Heart left ventricle (tissue), 16 donors: ENCODE data around the gene ELANE. TPM values are rescaled to one million over a fixed set of nuclear protein-coding genes. Genes with fewer than 3 reads are reported as not detected.
A peak's percentile ranks its signal among the peaks of the same experiment; 100 is the strongest.
"Not testable (repeated sequence)": the region's sequence is repeated elsewhere in the genome, so short reads cannot be mapped to it uniquely, and the experiment has no call there.

Source experiments
- ATAC-seq, 4 donors: fragments of 200-7000 bp; cut with Tn5 transposase; one replicate each; pipeline ENCODE4 v1.9.1; 2020 to 2022; ENCODE audit warnings: moderate library complexity in 4 of 4, mild to moderate bottlenecking in 3 of 4, moderate number of reproducible peaks in 1 of 4
- DNase-seq, 5 donors: peaks; one replicate each; pipeline ENCODE4 v3.0.0-alpha.2; 2020
- H3K27ac ChIP-seq, 12 donors: fragments of 200-600 bp; sonication (generic) in 4 of 12; one replicate each; pipeline versions ENCODE4 v1.5.0 to v1.8.0; 2016 to 2022; ENCODE audit warnings: mild to moderate bottlenecking in 2 of 12
- H3K27me3 ChIP-seq, 9 donors: fragments of 200-600 bp; sonication (generic) in 2 of 9; one replicate each; pipeline versions ENCODE4 v1.5.1 to v1.8.0; 2016 to 2022; ENCODE audit warnings: mild to moderate bottlenecking in 3 of 9
- H3K36me3 ChIP-seq, 9 donors: fragments of 200-600 bp; sonication (generic) in 2 of 9; one replicate each; pipeline versions ENCODE4 v1.5.0 to v1.8.0; 2018 to 2022; ENCODE audit warnings: mild to moderate bottlenecking in 2 of 9
- H3K4me1 ChIP-seq, 12 donors: fragments of 200-600 bp; sonication (generic) in 4 of 12; one replicate each; pipeline versions ENCODE4 v1.5.0 to v1.8.0; 2016 to 2022; ENCODE audit warnings: mild to moderate bottlenecking in 3 of 12
- H3K4me3 ChIP-seq, 12 donors: fragments of 200-600 bp; sonication (generic) in 4 of 12; one replicate each; pipeline versions ENCODE4 v1.5.0 to v1.8.0; 2017 to 2022; ENCODE audit warnings: mild to moderate bottlenecking in 9 of 12, moderate library complexity in 4 of 12
- H3K9me3 ChIP-seq, 12 donors: fragments of 200-600 bp; sonication (generic) in 4 of 12; one replicate each; pipeline versions ENCODE4 v1.5.0 to v1.8.0; 2016 to 2022; ENCODE audit warnings: mild to moderate bottlenecking in 1 of 12
- POLR2A ChIP-seq, 2 donors: fragments of 450-650 bp; IDR thresholded peaks; one replicate each; pipeline ENCODE4 v1.6.1; 2017; ENCODE audit warnings: antibody characterized with exemption in 2 of 2, mild to moderate bottlenecking in 2 of 2, moderate library complexity in 2 of 2
- WGBS, 4 donors: extraction: QIAGEN DNeasy Blood & Tissue Kit in 2 of 4; methylation state at CpG; one replicate each; pipeline versions ENCODE4 v1.1.5 to v1.1.7; 2013 to 2018; 5-methylcytosine and 5-hydroxymethylcytosine counted together
- intact Hi-C, 10 donors: fragments of 100-400 bp; cut with DNase I; formaldehyde crosslinking; loops; one replicate each; pipeline versions ENCODE4 v1.11.1 to v1.14.2; 2022
- polyA plus RNA-seq, 2 donors: library from polyadenylated mRNA; stranded (reverse); fragments of 200-250 nt; gene quantifications; one replicate each; pipeline ENCODE4 v1.2.3, GENCODE V29; 2013
- total RNA-seq, 9 donors: library from RNA; depleted of rRNA in 2 of 9; stranded (reverse); fragments of >200 nt in 2 of 9; fragmentation: NEBNext Ultra II Directional in 3 of 9; extraction: Animal tissue kit (Norgen Biotek cat#: 25700) in 3 of 9; gene quantifications; one replicate each; pipeline versions ENCODE4 v1.1.0 to v1.2.4, GENCODE V29; 2016 to 2023
- TF ChIP-seq, protein P1 (sequence below), 12 donors: fragments of 200-600 bp; sonication (generic) in 4 of 12; IDR thresholded peaks; one replicate each; pipeline versions ENCODE4 v1.5.0 to v1.8.0; 2018 to 2022; ENCODE audit warnings: antibody characterized with exemption in 12 of 12, mild to moderate bottlenecking in 5 of 12
- donor health status: ischemic (EF 13 %, LVEDD 7.1; RV severe dilation, severe dysfunction).
- donor health status: healthy with polysubstance abuse.
- donor health status: DM: no; HTN: yes; CAD: no.
- donor health status: DM: no; HTN: no; CAD: no.
- donor health status: ischemic (EF 25% LVEDD 6.9; RV normal size, moderate dysfunction).
- donor health status: ischemic (EF 25% LVEDD 5.7; RV mildly dilated, moderate dysfunction).
- donor health status: healthy.
- donor health status: DM: yes; HTN: yes; CAD: no.
- donor health status: ischemic (EF 35%, LVEDD 5.7; RV mildly dilated, moderate dysfunction).
- donor health status: nonischemic (EF 11% LVEDD 7.7; RV severe dilation, severe dysfunction).
- donor health status: DM: yes; HTN: yes; CAD: no.
- donor health status: PGD.
- donor health status: ischemic (EF 29% LVEDD 5.4; RV normal size, mild dysfunction).
- donor health status: nonischemic (EF 23%, LVEDD 6.1; RV moderate dilation, normal function).

Gene ELANE
- total and polyA plus RNA-seq, 11 donors = 0.42 to 1.8 (median 1.2) TPM; not detected in 5

DNA sequence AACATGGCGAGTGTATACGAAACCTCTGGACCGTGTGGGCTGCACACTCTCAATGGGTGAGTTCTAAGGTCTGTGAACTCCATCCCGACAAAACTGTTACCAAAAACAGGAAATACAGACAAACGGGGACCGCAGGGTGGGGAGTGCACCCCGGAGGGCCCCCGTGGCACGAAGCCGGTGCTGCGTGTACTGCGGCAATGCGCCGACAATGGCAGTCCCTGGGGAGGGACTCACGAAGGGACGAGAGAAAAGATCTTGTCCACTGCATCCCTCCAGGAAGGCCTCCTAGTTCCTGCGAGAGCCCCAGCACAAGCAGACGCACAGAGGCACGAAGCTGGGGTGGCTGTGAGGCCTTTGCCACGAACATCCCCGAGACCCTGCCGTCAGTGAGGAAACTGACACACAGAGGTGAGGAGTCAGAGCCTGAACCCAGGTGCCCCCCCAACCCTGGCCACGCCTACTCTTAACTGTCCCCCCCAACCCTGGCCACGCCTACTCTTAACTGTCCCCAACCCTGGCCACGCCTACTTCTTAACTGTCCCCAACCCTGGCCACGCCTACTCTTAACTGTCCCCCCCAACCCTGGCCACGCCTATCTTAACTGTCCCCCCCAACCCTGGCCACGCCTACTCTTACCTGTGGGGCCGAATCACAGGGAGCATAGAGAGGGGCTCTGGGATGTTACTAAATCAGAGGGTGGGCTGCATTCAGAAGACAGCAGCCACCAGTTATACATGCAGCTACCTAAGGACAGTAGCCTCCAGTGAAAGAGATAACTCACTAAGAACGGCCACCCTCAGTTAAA lies 36.7 kb downstream of the ELANE start:
- H3K36me3 ChIP-seq = peaks cover 0 to 68% (median 50%) of the 10 kb centered on the region in 9 donors
- intact Hi-C loops = no loop called here
- TF ChIP-seq, protein P1, sequence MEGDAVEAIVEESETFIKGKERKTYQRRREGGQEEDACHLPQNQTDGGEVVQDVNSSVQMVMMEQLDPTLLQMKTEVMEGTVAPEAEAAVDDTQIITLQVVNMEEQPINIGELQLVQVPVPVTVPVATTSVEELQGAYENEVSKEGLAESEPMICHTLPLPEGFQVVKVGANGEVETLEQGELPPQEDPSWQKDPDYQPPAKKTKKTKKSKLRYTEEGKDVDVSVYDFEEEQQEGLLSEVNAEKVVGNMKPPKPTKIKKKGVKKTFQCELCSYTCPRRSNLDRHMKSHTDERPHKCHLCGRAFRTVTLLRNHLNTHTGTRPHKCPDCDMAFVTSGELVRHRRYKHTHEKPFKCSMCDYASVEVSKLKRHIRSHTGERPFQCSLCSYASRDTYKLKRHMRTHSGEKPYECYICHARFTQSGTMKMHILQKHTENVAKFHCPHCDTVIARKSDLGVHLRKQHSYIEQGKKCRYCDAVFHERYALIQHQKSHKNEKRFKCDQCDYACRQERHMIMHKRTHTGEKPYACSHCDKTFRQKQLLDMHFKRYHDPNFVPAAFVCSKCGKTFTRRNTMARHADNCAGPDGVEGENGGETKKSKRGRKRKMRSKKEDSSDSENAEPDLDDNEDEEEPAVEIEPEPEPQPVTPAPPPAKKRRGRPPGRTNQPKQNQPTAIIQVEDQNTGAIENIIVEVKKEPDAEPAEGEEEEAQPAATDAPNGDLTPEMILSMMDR (IDR thresholded peaks at IDR 0.05) = no peak
- TF ChIP-seq POLR2A (IDR thresholded peaks at IDR 0.05) = no peak
- peaks cover 0 to 14% (median 6%) of the 10 kb centered on the region in 12 donors for H3K4me1 ChIP-seq
- 87 to 94% (median 92%) methylated on average over 30 of the region's 30 CpGs for WGBS, 4 donors
- no peak overlapping the region for H3K27ac ChIP-seq
- ATAC-seq (no peak), DNase-seq (no peak)
- no peaks in the 10 kb centered on the region for H3K27me3 ChIP-seq
- H3K9me3 ChIP-seq = no peaks in the 10 kb centered on the region
- H3K4me3 ChIP-seq = no peak overlapping the region

DNA sequence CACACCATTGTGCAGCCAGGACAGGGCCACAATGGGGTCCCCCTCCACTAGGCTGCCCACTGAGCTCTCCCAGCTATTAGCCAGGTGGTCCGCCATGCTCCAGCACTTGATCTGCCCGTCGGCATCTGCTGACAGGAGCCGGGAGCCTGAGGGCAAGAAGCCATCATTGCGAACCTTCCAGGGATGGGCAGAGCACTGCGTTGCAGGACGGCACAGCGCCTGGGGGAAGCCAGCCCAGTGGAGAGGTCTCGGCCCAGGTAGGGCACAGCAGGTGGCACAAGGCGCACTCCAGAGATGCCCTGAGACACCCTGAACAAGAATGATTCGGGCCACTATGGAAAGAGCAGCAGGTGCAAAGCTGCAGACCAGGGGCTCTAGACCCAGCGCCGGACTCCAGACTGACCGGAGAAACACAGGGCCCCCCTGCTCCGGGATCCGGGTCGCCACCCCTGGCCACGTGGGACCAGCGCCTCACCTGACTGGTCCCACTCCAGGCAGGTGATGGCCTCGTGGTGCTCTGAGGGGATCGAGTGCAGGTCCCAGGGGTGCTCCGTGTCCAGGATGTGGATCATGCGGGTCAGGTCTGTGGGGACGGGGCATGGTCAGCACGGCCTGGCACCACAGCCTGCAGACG lies 37.7 kb downstream of the ELANE start:
- Histone ChIP-seq H3K4me3 (no peak overlapping the region), H3K4me1 (peaks cover 0 to 16% (median 6%) of the 10 kb centered on the region in 12 donors), H3K36me3 (peaks cover 0 to 58% (median 41%) of the 10 kb centered on the region in 9 donors), H3K9me3 (no peaks in the 10 kb centered on the region), H3K27me3 (no peaks in the 10 kb centered on the region), H3K27ac (no peak overlapping the region)
- intact Hi-C loops = no loop called here
- no peak for TF ChIP-seq POLR2A (IDR thresholded peaks at IDR 0.05)
- TF ChIP-seq, protein P1 (IDR thresholded peaks at IDR 0.05) = no peak
- ATAC-seq (no peak), DNase-seq (no peak)
- WGBS, 4 donors = 88 to 93% (median 90%) methylated on average over 11 to 26 of the region's 26 CpGs

DNA sequence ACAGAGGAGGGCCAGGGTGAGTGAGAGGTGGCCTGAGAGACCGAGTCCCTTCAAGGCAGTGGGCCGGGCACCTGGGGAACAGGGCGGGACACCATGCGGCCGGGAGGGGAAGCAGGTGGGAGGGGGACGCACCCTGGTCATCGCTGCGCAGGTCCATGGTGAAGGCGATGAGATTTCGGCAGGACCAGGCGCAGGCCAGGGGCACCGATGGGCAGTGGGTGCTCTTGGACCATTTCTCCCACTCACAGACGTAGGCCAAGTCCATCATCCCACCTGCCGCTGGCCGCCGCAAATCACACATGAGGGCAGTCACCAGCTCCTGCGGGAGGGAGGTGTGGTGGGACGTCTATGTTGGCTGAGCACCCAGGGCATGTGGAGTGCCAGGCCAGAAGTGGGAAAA lies 38.7 kb downstream of the ELANE start:
- ATAC-seq (no peak), DNase-seq (no peak)
- 88 to 92% (median 89%) methylated on average over 17 to 18 of the region's 18 CpGs for WGBS, 4 donors
- intact Hi-C loops = no loop called here
- TF ChIP-seq POLR2A (IDR thresholded peaks at IDR 0.05) = no peak
- TF ChIP-seq, protein P1 (IDR thresholded peaks at IDR 0.05) = no peak
- no peaks in the 10 kb centered on the region for H3K27me3 ChIP-seq
- H3K27ac ChIP-seq = no peak overlapping the region
- H3K36me3 ChIP-seq = peaks cover 0 to 48% (median 30%) of the 10 kb centered on the region in 9 donors
- H3K9me3 ChIP-seq = no peaks in the 10 kb centered on the region
- no peak overlapping the region for H3K4me3 ChIP-seq
- H3K4me1 ChIP-seq = peaks cover 0 to 16% (median 6%) of the 10 kb centered on the region in 12 donors

DNA sequence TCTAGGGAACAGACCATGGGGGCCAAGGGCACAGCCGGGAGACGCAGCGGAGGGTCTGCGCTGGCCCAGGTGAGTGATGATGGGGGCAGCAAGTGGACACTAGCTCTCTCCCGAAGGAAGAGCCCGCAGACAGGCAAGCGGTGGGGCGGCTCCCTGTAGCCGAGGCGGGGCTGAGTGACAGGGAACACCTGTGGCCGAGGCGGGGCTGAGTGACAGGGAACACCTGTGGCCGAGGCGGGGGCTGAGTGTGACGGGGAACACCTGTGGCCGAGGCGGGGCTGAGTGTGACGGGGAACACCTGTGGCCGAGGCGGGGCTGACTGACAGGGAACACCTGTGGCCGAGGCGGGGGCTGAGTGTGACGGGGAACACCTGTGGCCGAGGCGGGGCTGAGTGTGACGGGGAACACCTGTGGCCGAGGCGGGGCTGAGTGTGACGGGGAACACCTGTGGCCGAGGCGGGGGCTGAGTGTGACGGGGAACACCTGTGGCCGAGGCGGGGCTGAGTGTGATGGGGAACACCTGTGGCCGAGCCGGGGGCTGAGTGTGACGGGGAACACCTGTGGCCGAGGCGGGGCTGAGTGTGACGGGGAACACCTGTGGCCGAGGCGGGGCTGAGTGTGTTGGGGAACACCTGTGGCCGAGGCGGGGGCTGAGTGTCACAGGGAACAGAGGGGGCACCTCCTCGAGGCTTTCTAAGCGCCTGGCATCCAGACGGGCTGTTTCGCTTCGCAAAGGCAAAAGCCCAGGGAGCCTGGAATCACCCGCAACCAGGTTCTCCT lies 39.5 kb downstream of the ELANE start:
- Histone ChIP-seq H3K36me3 (peaks cover 0 to 42% (median 22%) of the 10 kb centered on the region in 9 donors), H3K4me3 (peak overlapping the region in 11 of 12 donors; percentile 60 to 95 (median 88)), H3K4me1 (peaks cover 0 to 16% (median 6%) of the 10 kb centered on the region in 12 donors), H3K27ac (peak overlapping the region in 5 of 12 donors; percentile 92 to 98 (median 96))
- 72 to 82% (median 79%) methylated on average over 35 to 50 of the region's 50 CpGs for WGBS, 4 donors
- H3K27me3 ChIP-seq, H3K9me3 ChIP-seq, DNase-seq, ATAC-seq: not testable (repeated sequence)
- intact Hi-C loops = loop anchor here in 1 of 10 donors (2.0 kb wide), 1 partner anchor 29 kb away; no protein-coding TSS in a partner anchor
